Activated CD4-positive, CD25-positive, alpha-beta regulatory T cell treated with anti-CD3 and anti-CD28 coated beads, Interleukin-2, amount 50 U/mL, for 16 hours (primary cell): ENCODE results near the gene SAMD14.

Experiments
- DNase-seq: peaks from one replicate; pipeline ENCODE4 v3.0.0-alpha.2; 2020; ENCODE audit warnings: low read depth, low spot score

The SAMD14 gene

DNA sequence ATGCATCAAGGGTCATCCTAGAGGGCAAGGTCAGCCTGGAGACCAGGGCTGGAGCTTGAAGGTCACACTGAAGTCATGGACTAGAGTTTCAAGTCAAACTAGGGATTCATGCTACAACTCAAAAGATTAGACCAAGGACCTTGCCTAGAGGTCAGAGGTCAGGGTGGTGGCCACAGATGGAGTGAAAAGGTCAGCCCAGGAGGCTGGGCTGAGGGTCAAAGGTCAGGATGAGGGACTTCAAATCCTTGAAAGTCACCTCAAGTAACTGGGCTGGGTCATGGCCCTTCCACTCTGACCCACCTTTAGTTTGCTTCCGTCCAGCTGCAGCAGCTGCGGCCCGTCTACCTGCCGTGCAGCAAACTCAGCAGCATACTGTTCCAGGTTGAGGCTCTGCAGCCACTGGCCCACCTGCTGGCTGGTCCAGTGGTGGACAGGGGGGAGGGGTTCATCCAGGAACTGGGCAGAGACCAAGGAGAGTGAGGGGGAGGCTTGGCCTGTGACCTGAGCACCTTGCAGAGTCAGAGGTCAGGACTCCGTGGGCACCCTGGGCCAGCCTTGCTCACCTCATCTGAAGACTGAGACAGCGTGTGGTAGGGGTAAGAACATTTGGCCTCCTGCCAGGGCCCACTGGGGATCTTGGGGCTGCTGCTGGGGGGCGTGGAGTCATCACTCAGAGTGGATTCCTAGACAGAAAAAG is 16.2 kb downstream of the SAMD14 start:
- DNase-seq: no peak

DNA sequence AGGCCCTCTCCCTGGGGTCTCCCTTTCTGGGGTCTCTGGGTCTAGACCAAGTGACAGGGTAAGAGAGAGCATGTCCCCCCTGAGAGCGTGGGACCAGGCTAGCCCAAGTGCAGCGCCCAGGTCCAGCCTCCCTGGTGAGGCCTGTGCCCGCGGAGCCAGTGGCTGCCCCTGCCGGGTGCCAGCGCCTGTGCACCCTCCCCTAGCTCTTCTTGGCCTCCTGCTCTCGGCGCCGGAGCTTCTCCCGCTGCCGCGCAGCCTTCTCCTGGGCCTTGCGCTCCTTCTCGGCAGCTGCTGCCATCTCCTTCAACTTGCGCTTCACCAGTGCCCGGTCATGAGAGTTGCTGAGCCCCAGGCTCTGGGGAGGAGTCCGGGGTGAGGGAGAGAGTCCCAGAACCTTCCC is 17.3 kb downstream of the SAMD14 start:
- DNase-seq: no peak

DNA sequence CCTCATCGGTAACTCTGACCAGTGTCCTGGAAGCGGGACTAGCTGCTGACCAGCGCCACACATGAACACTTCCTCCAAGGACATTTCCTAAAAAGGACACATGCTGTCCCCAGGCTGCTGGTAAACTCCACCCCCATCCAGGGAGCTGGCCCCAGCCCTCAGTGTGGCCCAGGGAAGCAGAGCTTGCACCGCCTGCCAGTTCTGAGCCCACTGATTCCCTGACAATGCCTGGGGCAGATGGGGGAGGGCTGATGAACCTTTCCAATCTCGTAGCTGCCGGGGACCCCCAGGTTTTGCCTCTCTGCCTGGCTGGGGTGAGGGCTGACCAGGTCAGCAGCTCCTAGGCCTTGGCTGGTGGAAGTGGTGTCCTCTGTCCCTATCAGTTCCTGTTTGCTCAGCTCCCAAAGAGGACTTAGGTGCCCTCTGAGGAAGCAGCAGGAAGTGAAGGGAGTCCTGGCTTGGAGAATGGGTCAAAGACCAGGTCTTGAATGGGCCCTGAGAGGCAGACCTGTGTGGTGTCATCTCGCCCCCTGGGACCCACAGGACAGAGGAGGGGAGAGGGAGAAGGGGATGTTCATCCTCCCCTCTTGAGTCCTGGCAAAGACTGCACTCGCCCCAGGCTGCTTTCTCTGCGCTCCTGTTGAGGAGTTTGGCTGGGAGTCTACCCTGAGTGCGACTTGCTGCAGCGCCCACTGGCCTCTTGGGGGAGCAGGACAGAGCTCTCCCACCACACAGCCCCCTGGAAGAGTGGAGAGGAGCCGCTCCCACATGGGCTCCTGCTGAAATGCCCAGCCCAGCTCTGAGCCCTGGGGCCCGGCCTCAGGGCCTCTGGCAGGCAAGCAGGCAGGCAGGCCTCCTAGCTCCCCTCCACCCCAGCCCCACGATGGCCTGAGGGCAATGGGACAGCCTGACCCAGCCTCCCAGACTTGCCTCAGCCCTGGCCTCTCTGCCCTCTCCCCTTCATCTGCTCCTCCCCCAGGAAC is 18.0 kb downstream of the SAMD14 start:
- no peak for DNase-seq

DNA sequence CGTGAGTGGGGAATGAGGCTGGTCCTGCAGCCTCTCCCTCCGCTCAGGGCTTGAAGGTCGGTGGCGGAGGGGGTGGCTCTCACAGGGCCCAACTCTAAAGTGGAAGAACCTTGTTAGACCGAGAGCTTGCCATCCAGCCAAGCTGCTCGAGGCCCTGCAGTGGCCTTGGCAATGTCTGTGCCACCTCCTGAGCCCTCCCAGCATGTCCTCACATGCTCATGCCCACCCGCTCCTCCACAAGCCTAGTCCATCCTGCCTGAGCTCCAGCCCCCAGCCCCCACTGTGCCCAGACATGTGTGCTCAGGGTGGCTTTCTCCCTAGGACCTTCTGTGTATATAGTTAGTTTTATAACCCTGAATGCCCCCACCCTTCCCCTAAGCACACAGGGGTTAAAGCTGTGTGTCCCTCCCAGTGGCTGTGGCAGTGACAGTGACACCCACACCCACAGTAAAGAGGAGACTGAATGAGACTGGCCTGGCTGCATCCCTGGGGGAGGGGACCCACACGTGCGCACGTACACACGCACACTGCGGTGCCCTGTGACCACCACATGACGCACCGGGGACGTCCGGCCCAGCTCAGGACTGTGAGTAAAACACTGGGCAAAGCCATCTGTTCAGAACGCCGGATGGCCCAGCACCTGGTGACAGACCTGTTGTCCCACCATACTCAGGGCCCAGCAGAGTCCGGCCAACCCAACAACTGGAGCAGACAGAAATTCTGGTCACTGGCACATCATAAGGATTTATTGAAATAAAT is 19.2 kb downstream of the SAMD14 start:
- DNase-seq: no peak

DNA sequence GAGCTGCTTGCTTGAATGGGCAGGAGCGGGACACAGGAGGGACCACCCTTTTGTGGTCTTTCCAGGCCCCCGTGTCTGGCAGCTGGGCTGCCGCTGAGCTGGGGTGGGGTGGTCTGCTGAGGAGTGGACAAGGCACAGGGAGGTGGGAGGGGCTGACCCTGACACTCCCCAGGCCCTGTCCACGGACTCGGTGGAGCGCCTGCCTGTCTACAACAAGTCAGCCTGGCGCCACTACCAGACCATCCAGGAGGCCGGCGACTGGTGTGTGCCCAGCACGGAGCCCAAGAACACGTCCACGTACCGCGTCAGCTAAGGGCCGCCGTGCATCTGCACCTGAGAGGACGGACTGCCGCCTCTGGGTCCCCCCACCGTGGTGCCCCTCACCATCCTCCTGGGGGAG is 20.2 kb downstream of the SAMD14 start:
- DNase-seq: no peak

DNA sequence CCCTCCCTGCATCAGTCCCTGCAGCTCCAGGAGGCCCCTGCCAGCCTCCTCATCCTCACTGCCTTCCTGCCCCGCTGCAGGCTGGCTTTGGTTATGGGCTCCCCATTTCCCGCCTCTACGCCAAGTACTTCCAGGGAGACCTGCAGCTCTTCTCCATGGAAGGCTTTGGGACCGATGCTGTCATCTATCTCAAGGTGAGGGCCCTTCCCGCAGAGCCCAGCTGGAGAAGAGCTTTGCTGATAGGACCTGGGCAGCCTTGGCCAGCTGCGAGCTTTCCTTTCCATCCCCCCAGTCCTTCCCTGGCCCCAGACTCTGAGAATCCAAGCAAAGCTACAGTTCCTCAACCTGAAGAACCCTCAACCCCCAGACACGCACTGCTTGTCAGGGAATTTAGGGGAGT is 20.8 kb downstream of the SAMD14 start:
- DNase-seq: no peak

DNA sequence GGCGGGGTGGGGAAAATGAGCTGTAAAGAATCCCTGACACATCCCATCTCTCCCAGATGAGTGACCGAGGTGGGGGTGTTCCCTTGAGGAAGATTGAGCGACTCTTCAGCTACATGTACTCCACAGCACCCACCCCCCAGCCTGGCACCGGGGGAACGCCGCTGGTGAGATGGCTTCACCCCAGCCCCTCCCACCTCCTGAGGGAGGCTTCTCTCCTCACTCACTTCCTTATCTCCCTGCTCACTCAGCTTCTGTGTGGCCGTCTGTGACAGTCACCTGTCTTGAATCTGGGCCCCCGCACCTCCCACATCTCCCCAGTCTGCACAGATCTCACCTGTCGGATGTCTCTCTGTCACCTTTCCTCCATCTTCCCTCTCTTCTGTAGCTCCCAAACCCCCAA is 21.4 kb downstream of the SAMD14 start:
- DNase-seq: no peak

DNA sequence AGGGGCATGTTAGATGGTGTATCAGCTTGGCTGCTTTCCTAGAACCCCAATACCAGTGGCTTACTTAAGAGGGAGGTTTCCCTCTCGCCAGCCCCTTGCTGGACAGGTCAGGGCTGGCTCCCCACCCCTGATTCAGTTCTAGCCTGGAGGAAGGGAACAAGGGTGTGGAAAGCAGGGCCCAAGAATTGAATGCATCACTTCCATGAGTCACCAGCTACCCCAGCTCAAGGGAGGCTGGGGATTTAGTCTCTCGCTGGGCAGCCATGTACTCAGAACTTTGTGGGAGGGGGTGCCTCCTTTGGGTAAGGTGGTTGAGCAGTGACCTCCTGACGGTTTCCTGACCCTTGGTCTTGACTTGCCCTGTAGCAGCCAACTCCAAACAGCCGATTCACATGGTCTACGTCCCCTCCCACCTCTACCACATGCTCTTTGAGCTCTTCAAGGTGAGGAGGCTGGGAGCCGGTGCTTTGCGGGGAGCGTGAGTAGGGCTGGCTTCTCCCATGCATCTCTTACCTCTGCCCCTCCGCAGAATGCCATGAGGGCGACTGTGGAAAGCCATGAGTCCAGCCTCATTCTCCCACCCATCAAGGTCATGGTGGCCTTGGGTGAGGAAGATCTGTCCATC is 22.1 kb downstream of the SAMD14 start:
- DNase-seq: no peak

DNA sequence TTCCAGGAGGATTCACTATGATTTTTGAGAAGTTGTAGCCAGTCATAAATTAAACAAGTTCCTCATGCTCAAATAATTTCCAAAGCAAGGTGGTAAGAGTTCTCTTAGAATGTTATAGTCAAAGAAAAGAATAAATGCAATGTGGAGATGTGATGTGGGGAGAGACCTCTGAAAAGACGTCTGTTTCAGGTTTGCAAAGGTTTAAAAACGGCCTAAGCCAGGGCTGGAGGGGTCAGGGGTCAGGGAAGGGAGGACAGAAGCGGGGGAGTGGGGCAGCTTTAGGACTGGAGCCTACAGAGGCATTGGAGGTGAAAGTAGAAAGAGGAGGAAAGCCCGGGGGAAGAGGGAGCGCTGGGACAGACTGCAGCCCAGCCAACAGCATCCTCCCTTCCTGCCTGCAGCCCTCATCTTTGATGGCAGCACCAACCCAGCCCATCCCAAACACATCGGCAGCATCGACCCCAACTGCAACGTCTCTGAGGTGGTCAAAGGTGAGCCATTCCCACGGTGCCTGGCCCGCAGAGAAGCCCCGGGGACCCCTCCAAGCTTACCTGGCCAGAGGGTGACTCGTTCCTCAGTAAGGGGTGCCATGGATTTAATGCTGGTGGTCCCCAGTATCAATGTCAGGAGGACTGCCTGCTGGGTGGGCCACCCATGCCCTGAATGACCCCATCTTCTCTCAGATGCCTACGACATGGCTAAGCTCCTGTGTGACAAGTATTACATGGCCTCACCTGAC is 23.4 kb downstream of the SAMD14 start:
- no peak for DNase-seq

DNA sequence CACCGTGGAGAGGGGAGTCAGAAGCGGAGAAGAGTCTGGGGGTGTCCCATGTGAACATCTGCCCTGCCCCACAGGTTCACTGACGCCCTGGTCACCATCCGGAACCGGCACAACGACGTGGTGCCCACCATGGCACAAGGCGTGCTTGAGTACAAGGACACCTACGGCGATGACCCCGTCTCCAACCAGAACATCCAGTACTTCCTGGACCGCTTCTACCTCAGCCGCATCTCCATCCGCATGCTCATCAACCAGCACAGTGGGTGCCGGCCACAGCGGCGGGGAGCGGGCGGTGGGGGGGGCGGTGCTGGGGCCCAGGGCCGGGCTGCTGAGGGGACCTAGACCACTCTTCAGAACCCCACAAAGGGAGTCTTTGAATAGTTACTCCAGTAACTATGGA is 24.1 kb downstream of the SAMD14 start:
- no peak for DNase-seq

DNA sequence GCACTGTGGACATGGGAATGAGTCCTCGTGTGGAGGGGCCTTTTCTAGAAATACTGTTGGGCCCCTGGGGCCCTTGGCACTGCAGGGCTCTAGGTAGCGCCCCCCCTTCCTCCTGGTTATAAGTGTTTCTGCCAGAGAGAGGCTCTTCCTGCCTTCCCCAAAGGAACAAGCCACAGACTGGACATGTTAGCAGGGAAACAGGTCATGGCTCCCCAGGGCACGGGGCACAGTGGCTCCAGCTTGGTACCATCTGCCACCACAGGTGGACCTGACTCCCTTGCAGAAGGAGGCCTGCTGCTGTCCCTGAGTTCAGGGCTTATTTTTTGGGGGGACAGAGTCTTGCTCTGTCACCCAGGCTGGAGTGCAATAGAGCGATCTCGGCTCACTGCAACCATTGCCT is 26.0 kb downstream of the SAMD14 start:
- DNase-seq: no peak

DNA sequence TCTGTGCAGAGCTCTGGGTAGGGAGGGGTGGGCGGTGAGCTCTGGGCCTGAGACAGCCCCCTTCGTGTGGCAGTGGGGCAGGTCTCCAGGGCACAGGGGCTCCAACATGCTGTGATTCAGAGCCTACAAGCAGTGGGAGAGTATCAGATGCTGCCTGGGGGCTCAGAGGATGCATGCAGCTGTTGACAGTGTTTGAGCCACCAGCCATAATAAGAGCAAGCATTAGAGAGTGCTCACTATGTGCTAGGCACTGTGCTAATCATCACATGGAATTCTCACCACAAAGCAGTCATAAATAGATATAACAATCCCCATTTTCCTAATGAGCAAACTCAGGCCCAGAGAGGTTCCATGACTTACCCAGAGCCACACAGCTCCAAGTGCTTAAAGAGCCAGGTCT is 26.7 kb downstream of the SAMD14 start:
- DNase-seq: no peak

DNA sequence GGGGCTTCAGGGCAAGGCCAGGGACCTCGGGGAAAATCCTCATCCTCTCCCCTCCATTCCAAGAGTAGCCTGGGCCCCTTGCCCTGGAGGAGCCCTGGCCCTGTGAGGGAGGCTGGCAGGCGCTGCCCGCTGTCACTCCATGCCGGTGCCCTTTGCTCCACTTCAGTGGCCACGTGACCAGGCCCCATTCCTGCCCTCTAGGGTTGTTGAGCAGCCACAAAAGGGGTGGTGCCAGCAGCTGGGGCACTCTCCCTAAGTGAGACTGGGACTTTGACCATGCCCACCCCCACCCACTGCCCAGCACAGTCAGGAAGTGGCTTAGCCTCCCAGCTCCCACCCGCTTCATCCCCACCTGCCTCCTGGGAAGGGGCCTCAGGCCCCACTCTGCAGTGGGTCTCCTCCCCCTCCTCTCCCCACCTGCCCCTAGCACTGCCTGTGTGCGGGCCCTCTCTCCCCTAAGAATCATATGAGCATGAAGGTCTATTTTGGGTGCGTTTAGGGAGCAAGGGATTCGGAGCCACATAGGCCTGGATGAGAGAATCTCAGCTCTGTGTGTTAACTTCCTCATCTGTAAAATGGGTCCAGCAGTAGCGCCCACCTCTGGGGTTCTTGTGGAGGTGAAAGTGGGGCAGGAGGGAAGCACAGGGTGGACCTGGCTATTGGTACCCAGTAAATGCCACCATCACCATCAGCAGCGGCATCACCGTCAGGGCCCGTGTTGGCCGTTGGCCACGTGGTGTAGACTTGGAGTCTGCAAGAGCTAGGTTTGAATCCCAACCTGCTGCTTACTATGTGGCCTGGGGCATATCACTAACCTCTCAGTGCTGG is 27.6 kb downstream of the SAMD14 start:
- no peak for DNase-seq

DNA sequence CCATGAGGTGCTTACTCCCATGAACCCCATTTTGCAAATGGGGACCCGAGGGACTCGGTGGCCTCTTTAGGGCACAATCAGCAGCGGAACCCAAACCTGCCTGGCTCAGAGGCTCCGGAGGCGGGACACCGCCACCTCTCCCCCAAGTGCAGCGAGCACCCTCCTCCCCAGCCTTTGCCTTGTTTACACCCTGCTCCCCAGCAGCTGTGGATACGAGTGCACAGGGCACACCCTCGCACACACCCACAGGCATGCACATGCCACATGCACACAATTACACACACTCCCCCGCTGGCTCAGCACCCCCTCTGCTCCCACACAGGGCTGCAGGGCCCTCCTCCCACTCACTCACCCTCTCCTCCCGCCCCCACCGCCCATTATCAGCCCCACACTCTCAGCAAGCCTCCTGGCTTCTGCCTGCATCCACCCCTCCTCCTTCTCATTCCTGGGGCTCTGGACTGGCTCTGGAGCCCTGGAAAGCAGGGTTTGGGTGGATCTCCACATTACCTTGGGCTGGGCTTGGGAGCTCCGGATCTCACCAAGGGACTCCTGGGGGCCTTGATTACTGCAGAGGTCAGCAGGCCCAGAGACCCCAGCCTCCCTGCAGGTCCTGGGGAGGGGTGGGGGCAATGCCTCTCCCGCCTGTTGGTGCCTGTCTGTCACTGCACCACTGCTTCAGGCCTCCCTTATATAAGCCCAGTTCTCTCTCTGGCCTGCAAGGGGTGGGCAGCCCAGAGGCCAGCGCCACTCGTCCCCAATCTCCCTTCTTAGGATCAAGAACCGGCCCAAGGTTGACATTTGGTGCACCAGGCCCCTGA is 28.4 kb downstream of the SAMD14 start:
- DNase-seq: no peak

DNA sequence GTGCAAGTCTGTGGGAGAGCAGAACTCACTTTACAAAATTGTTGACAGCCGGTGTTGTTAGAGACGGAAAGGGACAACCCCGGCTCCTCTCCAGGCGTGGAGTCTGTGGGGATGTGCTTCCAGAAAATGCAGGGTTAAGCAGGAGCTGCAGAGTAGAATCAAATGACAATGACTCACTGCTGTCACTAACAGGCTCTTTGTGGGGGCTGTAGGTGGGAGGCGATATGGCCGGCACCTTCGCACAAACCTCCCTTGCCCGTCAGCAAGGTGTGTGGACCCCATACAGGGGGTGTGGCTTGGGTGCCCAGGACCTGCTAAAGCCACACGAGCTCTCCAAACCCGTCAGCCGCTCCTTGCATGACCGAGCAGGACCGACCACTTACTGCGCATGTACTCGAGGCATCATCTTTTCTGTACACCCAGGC is 29.0 kb downstream of the SAMD14 start:
- no peak for DNase-seq

DNA sequence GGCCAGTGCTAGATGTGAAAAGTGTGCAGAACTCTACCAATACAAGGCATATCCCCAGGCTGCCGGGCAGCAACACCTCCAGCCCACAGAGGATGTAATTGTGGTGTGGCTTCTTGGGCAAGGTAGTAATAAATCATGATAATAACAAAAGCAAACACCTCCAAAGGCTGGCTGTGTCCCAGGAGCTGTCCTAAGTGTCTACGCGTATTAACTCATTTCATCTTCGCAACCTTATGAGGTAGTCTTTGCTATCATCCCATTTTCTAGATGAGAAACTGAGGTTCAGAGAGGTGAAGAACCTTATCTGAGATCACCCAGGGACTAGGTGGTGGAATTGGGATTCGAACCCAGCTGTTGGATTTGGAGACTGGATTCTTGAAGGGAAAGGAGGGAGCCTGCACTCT is 29.5 kb downstream of the SAMD14 start:
- no peak for DNase-seq

DNA sequence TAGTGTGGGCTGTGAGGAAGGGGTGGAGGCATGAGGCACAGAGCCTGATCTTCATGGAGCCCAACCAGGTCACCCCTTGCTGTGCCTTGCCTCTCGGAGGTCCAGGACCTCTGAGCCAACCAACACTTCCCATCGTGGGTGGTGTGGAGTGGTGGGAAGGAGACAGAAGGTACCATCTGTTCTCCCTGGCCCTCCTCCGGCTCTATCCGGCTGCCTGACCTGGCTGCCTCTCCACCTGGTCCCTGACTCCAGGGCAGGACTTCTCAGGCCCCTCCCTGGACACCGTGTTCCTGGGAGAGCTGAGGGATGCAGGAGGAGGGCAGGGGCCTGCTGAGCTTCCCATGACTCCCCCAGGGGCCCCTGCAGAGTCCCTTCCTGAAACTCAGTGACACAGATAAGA is 31.0 kb downstream of the SAMD14 start:
- DNase-seq: no peak

DNA sequence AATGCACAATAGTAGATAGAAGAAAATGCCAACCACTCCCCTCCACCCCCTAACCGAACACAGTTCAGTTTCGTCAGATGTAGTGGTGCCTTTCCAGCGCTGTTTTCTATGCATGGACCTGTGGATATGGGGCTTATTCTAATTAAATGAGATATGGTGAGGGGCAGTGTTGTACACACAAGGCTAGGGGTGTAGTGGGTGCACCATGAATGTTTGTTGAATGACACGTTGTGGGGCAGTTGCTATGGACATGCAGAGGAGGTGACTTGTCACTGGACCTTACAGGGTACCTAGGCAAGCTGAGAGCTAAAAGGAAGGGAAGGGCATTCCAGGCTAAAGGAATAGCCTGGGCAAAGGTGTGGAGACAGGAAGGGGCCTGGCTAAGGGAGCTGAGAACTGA is 31.4 kb downstream of the SAMD14 start:
- DNase-seq: no peak

DNA sequence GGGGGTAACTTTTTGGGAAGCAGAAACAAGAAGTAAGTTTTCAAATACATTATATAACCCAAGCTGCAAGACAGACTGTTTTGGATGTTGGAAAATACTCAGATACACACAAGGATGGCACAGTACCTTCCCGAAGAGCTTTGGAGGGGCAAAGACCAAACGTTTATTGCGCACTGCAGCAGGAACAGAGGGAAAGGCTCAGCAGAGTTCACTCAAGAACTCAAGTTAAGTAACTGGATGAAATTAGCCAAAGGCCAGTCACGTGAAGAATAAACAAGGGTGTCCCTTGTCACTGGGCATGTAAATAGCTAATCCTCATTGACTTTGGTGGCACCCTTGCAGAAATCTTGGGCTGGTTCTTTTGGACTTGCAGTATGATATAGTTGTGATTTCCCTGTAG is 32.0 kb downstream of the SAMD14 start:
- DNase-seq: no peak
